GM18861 (cell line): ENCODE data around the gene SMYD3.

Experiments
- ATAC-seq: cut with Tn5 transposase; IDR thresholded peaks from one replicate; pipeline ENCODE4 v1.9.1; 2021; ENCODE audit not compliant: unreplicated experiment

SMYD3 gene

DNA sequence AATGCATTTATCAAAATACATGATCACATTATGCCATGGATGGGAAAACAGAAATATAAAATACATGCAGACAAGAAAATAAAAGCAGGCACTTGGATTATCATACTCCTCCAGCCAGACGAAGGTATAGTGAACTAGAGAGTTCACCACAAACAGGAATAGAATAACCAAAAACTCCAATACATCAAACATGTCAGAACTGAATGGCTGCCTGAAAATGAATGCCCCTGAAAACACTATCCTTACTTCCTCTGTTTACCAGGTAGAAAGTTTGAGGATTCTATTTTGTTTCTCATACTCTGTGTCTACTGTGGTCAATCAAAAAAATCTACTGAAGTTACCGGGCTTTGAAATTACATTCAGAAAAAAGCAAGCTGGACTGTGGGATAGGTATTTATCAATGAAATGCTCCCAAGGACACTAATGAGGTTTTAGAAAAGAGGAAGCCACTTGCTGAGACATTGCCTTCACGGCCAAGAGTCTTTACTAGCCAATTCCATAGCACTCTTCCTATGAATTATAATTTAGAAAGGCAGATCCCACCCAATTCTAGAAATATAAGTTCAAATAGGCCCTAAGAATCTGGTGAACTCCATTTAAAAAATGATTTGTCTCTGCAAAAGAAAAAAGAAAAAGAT lies 197.7 kb downstream of the SMYD3 start:
- ATAC-seq: no peak

DNA sequence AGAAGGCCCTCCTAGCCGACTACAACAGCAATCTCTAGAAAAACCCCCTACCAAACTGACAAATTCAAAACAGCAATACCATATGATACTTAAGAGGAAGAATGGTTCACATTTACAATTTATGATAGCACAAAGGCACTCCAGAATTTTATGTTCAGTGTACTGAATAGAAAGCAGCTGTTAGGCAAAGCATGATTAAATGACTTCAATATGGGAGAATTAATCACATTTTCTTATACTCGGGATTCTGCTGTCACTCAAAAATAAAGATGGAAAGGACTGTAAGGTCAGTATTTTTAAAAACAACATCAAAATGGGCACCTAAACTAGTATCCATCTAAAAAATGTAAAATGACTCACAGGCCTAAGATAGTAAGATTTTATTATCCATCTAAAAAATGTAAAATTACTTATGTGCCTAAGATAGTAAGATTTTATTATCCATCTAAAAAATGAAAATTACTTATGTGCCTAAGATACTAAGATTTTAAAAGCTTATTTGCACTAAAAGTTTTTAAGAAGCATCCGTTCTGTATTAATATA lies 198.5 kb downstream of the SMYD3 start:
- ATAC-seq: no peak

DNA sequence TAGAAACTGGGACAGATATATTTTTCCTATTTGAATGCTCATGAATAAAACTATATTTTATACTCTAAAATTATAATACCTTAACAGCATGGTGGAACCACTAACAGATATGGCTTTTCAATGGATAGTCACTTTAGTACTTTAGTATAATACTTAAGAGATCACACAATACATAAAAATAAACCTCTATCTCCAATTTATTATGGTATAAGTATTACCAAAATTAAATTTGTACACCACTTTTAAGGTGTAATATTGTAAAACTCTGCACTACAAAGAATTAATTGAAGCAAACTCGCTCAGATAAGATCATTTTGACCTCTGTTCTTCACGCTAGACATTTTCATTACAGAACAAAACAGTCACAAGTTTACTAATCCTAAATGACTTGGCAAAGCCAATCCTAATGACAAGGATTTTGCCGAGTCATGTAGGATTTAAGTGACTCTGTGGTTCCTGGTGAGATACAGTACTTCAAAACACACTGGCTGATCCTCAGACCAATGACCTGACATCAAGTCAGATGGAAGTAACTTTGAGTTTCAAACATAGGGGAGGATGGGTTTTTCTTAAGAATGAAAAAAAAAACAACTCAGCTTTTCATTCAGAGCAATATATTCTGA lies 200.6 kb downstream of the SMYD3 start:
- no peak for ATAC-seq

DNA sequence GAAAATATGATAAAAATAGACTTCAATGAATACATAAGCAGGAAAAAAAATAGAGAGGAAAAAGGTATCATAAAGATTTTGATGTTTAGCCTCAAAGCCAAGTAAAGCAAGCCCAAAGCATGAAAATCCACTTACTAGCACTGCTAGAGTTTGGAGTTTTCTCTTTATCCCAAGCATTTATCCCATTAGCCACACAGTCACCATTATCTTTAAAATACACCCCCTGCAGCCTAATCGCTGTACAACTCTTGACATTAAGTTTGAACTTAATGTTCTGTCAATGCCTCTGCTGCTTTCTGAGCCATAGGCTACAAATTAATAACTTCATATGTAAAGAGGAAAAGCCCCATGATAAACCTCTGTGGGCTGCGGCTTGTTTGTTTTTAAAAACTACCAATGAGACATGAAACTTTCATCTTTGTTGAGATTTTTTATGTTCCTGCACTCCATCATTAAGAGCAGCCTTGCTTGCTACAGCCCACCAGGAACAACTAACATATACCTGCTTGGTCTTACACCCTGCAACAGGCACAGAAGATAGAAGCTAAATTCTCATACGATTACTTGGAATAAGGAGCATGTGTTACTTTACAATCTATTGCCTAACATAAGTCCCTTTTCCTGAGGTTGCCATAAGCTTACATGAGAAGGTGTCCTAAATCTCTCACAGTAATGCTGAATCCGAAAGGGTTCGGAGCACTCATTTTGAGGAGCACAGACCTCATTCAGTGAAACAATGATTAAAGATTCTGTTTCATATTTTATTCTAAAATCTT lies 202.4 kb downstream of the SMYD3 start:
- ATAC-seq: no peak

DNA sequence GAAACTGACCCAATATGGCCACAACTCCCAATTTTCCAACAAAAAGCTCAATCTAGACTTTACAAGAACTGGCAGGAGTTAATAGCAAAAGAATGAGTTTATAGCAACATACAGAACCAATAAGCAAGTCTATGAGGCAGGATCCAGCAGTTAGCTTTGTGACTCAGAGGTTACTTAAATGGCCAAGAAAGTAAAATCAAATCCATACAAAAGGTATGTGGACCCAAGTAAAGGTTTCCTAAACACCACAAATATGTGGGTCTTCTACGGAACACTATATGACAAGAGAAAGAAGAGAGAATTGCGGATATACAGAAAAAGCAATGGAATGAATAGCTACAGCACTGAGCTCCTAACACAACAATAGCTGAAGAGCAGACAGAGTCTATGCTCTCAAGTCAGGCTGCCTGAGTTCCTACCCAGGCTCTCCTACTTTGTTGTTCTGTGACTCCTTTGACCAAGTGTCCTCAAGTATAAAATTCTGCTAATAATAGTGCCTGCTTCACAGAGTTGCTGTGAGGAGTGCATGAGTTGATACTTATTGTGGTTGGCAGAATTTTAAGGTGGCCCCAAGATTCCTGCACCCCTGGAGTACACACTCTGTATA lies 204.3 kb downstream of the SMYD3 start:
- ATAC-seq: no peak

DNA sequence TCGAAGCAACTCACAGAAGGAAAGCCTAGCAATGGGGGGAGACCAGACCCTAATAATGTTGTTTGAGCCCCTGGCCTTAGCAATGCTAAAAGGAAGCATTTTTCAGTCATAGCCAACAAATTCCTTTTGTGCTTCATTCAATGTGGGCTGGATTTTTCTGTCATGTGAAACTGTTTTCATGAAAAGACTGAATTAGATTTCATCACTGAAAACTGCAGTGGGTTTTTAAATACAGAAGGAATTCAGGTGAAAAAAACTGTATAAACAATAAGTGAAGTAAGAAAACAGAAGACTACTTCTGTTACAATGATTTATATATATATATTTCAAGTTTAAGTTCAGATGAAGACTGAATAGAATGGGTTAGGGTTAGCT lies 204.8 kb downstream of the SMYD3 start:
- ATAC-seq: no peak

DNA sequence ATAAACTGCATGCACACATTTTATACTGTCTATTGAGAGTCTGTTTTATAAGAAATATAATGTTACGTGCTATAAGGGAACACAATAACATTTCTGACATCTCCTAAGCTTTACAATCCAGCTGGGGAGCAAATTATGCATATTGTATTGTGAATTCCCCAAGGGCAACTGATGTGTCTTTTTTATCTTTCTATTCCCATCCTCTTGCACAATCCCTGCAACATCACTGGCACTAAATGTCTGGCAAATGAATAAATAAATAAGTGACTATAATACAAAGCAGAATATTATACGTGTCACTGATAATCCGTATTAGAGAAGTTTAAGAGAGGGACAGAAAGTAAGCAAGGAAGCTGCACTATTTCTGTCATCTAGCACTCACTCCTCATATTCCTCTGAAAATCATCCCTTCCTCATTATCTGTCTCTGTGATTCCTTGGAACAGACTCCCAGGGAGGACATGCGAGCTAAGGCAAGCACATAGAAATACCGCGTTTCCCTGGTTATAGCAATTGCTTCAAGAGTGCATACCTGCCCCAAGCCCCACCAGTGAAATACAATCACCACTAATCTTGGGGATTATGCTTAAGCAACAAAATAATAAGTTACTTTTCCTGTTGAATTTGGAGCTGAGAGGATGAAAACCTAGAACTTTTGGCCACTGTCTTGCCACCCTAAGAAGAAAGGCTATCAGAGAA lies 205.4 kb downstream of the SMYD3 start:
- no peak for ATAC-seq

DNA sequence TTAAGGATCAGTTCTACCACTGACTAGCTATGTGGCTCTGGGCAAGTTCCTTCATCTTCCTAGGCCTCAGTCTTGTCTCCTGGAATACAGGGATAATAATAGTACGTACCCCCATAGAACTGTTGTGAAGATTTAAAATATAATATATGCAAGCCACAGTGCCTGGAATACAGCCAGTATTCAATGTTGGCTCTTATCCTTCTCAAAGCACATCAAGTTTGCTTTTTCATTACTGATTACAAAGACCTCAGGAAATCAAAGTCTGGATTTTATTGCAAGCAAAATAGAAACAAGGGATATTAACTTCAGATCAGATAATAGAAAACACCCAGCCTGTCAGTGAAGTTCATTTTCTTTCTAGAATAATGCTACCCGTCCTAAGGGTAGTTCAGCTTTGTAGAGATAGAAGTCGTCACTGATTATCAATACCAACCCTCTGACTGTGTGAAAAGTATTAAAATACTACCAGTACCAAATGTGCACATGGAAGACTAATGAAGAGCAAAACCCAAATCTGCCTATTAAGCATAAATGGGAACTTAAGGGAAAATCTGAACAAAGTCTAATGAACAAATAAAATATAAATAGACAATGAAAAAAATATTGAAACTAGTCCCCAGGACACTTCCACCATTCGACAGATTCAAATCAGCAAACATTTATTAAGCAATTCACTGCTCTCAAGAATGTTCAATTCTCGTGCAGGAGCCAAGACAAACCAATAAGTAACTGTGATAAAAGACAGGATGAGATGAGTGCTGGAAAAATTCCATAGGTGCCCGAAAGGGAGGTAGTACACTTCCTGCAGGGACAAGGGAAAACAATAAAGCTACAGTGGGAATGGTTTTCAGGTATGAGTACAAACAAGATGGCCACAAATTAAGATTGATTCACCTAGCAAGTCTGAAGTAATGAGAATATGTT lies 206.2 kb downstream of the SMYD3 start:
- no peak for ATAC-seq

DNA sequence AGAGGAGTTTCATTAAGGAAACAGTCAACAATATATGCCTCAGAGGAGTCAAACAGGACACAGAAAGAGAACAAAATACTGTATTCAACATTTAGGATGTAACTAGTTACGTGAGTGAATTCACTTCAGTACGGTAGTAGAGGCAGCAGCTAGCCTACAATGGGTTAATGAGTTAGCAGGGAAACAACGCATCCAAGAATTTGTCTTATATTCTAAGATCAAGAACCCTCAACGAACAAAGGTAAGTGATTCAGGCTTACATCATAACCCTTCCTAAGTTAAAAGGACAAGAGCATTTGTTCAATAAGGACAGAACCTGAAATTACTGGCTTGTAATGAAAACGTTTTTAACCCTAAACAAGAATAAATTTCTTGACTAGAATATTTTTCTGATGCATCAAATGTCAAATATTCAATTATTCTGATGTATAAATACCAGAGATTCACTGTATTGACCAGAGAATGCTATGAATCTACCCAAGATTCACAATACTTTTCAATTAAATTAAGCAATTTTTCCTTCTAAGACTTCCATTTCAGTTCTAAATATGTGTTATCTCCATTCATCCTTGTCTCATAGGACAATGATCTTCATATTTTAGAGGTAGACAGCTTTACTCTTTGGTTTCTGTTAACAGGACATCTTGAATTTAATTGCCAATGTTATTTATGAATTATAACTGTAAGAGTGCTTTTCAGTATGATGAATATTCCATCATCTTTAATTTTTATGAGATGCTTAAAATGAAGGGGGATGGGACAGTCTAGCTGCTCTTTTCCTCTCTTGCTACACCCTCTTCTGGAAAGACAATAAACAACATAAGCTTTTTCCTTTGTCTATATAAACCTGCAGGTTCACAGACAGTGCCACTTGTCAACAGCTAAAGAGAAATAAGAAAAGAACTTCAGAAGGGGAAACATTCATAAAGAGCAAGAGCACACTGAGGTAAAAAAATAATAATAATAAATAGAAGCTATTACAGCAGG lies 209.5 kb downstream of the SMYD3 start:
- ATAC-seq: no peak

DNA sequence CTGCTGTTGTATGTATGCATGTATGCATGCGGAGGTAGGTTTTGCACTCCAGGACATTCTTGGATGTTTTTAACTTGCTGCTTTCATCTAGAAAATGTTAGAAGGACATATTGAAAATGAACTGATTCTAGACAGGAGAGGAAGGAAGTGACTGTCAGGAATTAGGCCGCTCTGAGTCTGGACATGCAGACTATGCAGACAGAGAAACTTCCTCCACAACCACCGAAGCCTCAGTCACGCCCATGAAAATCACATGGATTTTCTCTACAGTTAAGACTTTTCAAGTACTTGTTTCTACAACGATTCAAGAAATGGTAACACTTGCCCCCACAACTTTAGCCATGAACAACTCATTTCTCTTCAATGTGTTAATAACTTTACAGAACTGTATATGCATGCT lies 211.1 kb downstream of the SMYD3 start:
- ATAC-seq: no peak

DNA sequence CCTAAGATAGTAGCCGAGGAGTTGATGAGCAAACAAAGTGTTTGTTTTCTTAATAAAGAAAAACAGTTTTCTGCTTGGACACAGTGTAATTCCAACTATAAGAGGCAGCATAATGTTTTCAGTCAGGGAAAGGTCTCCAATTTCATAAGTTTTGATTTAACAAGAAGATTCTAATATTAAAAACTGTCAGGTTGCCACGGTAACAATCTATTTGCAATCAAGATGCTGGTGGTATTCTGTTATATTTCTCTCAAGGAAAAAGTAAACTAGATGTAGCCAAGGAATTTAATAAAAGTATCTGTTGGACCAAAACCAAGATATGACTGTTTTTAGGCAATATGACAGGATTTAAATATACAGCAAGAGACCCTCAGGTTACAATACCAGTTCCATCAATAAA lies 211.7 kb downstream of the SMYD3 start:
- no peak for ATAC-seq

DNA sequence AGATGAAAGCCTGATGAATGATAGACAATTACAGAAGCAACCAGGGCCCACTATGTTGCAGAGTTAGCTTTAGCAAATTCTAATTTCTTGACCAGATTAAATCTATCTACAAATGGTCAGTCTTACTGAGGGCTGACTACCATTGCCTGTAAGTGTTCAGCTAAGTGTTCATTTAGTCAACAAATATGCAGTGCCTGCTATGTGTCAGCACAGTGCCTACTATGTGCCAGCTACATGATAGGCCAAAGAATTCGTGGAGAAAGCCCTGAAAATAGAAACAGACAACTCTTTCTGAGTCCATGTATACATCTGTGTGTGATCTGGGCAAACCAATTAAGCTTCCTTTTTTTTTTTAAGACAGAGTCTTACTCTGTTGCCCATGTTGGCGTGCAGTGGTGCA lies 212.8 kb downstream of the SMYD3 start:
- ATAC-seq: no peak

DNA sequence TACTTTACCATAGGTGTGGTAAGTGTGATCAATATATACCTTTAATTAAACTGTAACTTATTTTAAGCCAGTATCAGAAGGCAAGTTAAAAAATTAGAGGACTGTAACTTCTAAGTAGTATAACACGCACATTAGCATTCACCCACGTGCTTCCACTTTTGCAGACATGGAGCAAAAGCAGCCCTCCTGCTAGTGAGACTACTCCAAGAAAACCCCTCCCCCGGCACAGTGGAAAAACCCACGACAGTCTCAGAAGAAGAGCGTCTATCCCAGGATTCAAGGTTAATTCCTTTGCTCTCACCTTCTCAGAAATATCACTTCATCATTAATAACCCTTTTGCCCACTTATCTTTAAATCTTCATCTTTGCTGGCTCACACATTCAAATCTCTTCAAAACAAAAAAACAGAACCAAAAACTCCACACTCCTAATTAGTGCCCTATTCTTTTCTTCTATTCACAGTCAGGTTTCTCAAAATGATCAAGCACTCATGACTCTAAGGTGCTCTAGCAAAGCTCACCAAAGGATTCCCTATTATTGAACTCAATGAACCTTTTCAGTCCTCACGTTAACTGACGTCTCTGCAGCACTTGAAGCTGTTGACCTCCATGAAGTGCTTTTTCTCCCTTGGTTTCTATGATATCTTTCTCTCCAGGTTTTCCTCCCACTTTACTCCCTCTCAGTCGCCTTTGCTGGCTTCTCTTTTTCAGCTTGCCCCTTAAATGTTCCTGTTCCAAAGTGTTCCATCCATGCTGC lies 213.5 kb downstream of the SMYD3 start:
- no peak for ATAC-seq

DNA sequence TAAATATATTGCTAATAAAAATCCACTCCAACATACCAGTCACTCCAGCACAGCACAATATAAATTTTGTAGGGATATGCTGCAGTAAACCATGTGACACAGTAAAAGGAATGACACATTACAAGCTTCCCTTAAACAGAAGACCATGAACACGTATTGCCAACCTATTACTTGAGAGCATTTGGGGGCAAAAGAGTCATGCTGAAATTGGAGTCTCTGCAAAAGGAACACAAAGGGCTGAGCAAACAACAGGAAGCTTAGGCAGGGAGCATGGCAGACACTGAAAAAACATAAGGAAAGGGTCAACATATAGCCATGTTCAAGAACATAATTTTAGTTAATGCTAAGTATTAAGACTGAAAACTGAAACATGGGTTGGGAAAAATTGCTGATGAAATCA lies 214.5 kb downstream of the SMYD3 start:
- no peak for ATAC-seq

DNA sequence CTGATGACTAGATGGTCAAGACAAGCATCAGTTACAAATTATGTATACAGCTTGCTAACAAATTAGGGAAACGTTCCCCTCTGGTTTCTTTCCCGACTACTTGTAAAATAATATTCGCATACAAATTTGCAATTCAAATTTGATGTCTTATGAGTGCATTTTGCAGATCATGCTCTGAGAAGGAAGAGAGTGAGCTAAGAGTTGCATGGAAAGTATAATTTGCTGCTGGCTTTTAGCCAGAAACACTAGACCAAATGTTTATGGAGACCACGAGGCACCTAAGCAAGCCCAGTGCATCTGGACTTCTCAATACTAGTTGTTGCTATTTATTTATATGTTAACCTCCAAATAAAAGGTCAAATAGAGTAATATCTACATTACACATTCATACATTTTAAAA lies 216.0 kb downstream of the SMYD3 start:
- no peak for ATAC-seq

DNA sequence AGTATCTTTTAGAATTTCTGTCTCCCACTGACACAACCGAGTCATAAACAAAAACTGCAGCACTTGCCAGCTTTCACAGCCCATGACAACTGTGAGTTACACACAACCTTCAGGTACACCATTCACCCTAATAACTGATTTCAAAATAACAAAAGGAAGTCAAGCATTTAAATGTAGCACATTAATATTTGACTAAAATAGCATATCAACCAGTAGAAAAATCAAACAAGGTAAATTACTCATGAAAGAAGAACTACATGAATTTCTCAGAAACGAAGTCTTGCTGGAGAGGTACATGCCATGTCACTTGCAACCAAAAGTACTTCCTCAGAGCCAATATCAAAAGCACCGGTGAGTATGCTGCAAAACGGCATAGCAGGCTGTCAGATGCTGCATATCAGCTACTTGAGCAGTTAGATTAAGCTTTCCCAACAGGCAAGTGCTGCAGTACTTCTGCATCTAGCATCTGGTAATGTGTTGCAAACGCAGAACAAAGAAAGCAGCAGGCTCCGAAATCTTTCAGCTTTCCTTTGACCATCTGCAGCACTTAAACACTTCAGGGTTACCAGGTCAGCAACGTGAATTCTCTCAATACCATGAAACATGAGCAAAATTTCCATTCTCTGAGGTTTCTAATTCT lies 223.2 kb downstream of the SMYD3 start:
- no peak for ATAC-seq

DNA sequence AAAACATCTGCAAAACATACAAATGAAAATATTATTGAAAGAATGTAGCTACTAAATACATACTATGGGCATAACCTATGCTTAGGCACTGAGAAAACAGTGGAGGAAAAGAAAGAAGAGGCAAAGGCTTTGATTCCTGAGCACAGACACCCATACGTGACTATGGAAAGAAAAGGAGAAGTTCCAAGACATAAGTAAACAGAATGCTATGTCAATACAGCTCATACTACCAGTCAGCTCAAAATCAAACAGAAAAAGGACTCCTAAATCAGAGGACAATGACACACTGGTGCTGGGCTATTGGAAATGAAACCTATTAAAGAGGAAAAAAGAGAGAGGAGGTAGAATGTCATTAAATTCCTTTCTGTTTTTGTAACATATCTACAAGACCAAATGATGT lies 225.4 kb downstream of the SMYD3 start:
- ATAC-seq: no peak

DNA sequence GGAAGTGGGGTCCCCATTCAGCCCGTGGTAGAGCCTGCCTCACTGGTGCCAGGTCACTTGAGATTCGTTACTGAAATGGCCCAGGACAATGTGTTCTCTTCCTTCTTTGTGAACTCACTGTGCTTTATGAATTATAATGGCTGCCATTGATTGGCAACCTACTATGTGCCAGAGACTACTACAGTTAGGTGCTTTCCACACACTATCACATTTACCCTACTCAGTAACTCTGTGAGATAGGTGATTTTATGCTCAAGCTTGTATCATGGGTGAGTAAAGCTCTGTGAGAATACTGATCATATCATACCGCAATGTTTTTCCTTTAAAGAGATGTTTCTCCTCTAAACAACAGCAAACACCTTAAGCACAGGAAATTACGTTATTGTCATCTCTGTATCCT lies 225.9 kb downstream of the SMYD3 start:
- no peak for ATAC-seq
